ENCODE data around the gene RMND5A. TPM values are rescaled to one million over a fixed set of nuclear protein-coding genes. Genes with fewer than 3 reads are reported as not detected.

RMND5A gene
- total RNA-seq, 4 donors from 2014 or later, result 72.5 to 92.4 (median 85.8) TPM

DNA sequence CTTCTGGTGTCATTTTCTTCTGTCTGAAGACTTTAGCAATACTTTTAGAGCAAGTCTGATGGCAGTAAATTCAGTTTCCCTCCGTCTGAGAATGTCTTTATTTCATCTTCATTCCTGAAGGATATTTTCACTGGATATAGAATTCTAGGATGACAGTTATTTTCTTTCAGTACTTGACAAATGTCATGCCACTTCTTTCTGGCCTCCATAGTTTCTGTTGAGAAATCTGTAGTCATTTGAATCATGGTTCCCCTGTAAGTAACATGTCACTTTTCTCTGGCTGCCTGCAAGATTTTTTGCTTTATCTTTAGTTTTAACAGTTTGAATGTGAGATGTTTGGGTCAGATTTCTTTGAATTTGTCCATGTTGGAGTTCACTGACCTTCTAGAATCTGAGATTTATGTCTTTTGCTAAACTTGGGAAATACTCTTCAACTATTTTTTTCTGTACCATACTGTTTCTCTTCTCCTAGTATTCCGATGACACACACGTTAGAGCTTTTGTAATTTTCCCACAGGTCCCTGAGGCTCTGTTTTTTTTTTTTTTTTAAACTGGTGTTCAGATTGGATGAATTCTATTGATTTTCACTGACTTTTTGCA is 30.2 kb downstream of the RMND5A start:
- no peak overlapping the region for H3K4me3 ChIP-seq (ENCODE audit: low read depth, poor library complexity, severe bottlenecking)
- intact Hi-C loops (cut with DNase I; ENCODE audit: low total_unique reads), result no loop called here
- no peak for TF ChIP-seq POLR2A (IDR thresholded peaks at IDR 0.05)
- TF ChIP-seq, protein P1, sequence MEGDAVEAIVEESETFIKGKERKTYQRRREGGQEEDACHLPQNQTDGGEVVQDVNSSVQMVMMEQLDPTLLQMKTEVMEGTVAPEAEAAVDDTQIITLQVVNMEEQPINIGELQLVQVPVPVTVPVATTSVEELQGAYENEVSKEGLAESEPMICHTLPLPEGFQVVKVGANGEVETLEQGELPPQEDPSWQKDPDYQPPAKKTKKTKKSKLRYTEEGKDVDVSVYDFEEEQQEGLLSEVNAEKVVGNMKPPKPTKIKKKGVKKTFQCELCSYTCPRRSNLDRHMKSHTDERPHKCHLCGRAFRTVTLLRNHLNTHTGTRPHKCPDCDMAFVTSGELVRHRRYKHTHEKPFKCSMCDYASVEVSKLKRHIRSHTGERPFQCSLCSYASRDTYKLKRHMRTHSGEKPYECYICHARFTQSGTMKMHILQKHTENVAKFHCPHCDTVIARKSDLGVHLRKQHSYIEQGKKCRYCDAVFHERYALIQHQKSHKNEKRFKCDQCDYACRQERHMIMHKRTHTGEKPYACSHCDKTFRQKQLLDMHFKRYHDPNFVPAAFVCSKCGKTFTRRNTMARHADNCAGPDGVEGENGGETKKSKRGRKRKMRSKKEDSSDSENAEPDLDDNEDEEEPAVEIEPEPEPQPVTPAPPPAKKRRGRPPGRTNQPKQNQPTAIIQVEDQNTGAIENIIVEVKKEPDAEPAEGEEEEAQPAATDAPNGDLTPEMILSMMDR (IDR thresholded peaks at IDR 0.05), result no peak
- no peak for DNase-seq (ENCODE audit: low spot score in 2 of 2)
- 73 to 85% methylated on average over 3 of the region's 3 CpGs for WGBS, 2 donors

DNA sequence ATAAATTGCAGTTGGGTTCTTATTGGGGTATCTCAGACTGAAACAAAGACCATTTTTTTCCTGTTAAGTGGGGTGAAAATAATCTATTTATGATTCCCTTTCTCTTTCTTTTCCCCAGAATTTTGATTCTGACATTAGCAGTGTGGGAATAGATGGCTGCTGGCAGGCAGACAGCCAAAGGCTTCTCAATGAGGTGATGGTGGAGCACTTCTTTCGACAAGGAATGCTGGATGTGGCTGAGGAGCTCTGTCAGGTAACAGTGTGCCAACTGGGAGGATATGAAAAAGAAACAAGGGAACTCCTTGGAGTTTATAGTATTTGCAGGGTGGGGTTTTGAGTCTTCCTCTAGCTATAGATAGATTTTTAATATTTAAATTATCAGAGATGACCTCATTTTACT is 31.7 kb downstream of the RMND5A start:
- no peak for TF ChIP-seq POLR2A (IDR thresholded peaks at IDR 0.05)
- TF ChIP-seq, protein P1 (IDR thresholded peaks at IDR 0.05), result no peak
- intact Hi-C loops (cut with DNase I; ENCODE audit: low total_unique reads), result no loop called here
- WGBS, 2 donors, result 77 to 85% methylated on average over 1 of the region's 1 CpG
- no peak overlapping the region for H3K4me3 ChIP-seq (ENCODE audit: low read depth, poor library complexity, severe bottlenecking)
- DNase-seq (ENCODE audit: low spot score in 2 of 2), result no peak

DNA sequence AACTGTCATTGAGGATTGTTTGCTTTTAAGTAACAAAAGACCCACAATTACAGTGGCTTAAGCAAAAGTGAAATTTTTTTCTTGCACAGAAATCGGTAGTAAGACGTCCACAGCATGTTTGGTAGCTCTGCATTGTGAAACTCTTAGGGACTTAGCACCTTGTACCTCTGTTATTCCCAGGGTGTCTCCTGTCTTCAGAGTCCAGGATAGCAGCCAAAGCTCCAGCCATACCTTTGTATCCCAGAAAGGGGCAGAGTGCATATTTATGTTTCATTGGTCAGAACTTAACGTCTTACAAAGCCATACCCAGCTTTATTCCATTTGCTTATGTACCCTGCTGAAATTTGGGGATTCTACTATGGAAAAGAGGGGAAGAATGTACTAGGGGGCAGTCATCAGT is 32.8 kb downstream of the RMND5A start:
- WGBS, 2 donors, result 92 to 96% methylated on average over 3 of the region's 3 CpGs
- intact Hi-C loops (cut with DNase I; ENCODE audit: low total_unique reads), result no loop called here
- TF ChIP-seq, protein P1 (IDR thresholded peaks at IDR 0.05), result no peak
- no peak for TF ChIP-seq POLR2A (IDR thresholded peaks at IDR 0.05)
- no peak overlapping the region for H3K4me3 ChIP-seq (ENCODE audit: low read depth, poor library complexity, severe bottlenecking)
- no peak for DNase-seq (ENCODE audit: low spot score in 2 of 2)

DNA sequence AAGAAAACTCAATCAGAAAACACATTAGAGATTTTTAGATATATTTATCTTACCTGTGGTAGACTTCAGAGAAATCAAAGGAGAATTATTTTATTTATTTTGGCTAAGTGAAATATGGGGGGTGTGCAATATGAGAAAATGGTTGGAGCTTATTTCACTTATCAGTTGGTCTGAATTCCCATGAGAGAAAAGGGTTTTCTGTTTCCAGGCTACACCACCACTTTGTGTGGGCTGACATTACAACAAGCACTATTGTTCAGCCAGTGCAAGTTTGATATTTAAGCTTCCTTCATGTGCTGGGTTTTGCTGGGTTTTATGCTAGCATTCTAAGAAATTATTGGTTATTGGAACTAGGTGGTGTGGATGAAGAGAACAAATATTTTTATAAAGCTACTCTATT is 33.5 kb downstream of the RMND5A start:
- DNase-seq (ENCODE audit: low spot score in 2 of 2), result no peak
- H3K4me3 ChIP-seq (ENCODE audit: low read depth, poor library complexity, severe bottlenecking), result no peak overlapping the region
- TF ChIP-seq, protein P1 (IDR thresholded peaks at IDR 0.05), result no peak
- no peak for TF ChIP-seq POLR2A (IDR thresholded peaks at IDR 0.05)
- intact Hi-C loops (cut with DNase I; ENCODE audit: low total_unique reads), result no loop called here

DNA sequence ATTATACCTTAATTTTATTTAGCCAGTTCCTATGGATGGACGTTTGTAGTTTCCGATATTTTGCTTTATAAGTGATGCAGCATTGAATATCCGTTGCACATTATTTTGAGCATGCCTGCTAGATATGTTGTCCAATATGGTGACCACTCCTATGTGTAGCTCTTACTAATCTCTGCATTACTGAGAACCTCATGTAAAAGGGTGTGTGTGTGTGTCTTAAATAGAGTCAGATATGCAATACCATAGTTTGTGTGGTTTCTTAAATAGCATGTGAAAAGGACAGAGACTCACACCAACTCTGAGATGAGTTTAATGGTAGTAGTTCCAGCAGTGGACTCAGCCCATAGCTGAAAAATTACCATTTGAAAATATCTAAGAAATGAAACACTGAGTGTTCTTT is 38.3 kb downstream of the RMND5A start:
- TF ChIP-seq, protein P1 (IDR thresholded peaks at IDR 0.05), result no peak
- no peak for TF ChIP-seq POLR2A (IDR thresholded peaks at IDR 0.05)
- 92 to 94% methylated on average over 3 of the region's 3 CpGs for WGBS, 2 donors
- DNase-seq (ENCODE audit: low spot score in 2 of 2), result no peak
- intact Hi-C loops (cut with DNase I; ENCODE audit: low total_unique reads), result no loop called here
- H3K4me3 ChIP-seq (ENCODE audit: low read depth, poor library complexity, severe bottlenecking), result no peak overlapping the region

DNA sequence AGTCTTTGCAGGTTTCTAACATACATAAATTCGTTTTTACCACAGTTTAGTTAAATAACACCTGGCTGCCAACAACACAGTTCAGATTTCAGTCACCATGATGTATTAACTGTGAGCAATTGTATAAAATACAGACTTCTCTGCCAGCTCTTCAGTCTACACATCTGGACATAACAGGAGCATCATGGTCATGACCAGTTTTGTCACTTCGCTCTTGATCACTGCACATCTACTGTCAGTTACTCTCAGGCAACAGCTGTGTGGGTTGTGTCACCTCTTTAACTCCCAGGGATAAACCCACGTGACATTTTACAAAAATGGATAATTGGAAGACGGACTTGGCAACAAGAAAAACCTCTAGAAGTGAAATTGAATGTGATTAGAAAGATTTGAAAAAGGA is 40.3 kb downstream of the RMND5A start:
- no peak for TF ChIP-seq POLR2A (IDR thresholded peaks at IDR 0.05)
- TF ChIP-seq, protein P1 (IDR thresholded peaks at IDR 0.05), result no peak
- intact Hi-C loops (cut with DNase I; ENCODE audit: low total_unique reads), result no loop called here
- 88 to 93% methylated on average over 4 of the region's 4 CpGs for WGBS, 2 donors
- H3K4me3 ChIP-seq (ENCODE audit: low read depth, poor library complexity, severe bottlenecking), result no peak overlapping the region
- DNase-seq (ENCODE audit: low spot score in 2 of 2), result no peak
